Activated T-helper 1 cell treated with Interleukin-2 at 50 U/mL for 16 hours (primary cell): ENCODE data around the gene CFAP54.

Experiments
- DNase-seq: peaks from one replicate; pipeline ENCODE4 v3.0.0-alpha.2; 2020; ENCODE audit warnings: low read depth

Gene CFAP54

DNA sequence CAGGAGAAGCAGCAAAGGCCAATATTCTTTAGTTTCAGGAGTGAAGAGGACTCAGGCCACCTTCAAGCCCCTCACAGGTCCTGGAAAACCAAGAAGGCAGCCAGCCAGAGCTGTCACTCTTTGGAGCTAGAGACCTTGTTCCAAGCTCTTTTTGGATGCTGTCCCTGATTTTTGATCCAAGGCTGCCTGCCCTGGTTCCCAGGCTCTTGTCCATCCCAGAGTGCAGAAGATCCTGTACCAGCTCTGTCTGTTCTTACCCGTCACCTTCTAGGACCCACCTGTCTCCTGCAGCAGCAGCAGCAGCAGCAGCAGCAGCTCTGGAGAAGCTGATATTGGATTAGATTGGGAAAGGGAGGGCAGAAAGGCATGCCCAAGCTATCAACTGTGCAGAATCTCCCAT is 260.6 kb downstream of the CFAP54 start:
- DNase-seq = no peak

DNA sequence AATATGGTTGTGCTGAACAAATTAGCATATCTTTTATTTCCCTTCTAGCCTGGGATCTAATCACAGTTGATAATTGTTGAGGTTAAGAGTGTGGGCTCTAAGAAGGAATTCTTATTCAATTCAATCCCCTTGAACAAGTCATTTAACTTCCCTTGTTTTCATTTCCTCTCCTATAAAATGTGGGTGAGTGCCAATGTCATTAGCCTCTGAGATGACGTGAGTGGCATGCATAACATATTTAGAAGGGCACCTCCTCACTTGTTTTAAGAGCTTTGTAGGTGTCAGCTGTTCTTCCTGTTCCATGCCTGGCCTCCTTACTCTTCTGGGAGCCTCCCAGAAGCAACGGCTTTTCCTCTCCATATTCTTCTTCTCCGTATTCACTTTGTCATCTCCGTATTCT is 262.2 kb downstream of the CFAP54 start:
- DNase-seq = no peak

DNA sequence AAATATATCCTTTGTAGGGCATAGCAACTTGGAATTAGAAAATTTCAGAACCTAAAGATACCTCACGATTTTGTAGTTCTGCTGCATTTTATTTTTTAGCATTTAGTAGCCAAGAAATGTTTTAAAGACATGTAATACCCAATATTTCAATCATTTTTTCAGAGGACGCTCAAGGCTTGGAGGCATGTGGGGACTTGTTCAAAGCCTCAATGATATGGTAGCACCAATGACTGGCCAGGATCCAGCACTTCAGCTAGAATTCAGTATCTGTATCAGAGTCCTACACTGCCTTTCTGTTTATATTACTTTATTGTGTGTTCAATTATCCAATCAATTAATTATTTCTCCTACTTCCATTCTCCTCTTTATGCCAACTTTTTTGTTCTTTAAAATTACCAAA is 262.8 kb downstream of the CFAP54 start:
- DNase-seq = no peak

DNA sequence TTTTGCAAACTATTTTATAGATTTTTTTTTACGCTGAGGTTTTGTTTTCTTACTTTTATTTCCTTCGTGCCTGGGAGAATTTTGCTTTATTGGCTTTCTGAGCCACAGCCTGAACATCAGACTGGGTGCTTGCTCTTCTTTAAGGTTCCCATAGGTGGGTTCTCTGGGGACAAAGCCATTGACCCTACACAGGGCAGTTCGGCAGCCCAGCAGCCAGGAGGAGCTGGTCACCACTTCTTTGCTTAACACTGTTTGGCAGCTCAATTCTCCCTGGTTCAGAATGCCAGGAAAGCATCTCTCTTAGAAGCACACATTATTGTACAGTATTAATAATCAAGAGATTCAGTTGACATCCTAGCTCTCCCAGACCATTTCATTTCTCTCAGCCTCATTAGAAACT is 276.9 kb downstream of the CFAP54 start:
- no peak for DNase-seq

DNA sequence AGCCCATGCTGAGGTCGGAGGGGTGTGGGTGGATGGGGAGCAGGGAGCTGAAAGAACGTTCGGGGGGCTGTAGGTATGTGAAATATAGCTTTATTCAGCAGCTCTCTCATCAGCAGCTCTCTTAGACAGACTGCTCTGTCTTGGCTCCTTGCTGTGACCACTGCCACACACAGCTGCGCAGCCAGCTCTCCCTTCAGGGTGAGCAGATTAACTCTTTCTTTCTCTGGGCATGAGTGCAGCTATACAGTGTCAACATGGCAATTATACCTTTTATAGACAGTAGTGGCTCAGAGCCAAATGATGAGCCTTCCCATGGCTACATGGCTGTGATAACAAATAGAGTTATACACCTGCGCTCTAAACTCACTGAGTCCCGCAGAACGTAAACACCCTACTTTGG is 280.0 kb downstream of the CFAP54 start:
- no peak for DNase-seq

DNA sequence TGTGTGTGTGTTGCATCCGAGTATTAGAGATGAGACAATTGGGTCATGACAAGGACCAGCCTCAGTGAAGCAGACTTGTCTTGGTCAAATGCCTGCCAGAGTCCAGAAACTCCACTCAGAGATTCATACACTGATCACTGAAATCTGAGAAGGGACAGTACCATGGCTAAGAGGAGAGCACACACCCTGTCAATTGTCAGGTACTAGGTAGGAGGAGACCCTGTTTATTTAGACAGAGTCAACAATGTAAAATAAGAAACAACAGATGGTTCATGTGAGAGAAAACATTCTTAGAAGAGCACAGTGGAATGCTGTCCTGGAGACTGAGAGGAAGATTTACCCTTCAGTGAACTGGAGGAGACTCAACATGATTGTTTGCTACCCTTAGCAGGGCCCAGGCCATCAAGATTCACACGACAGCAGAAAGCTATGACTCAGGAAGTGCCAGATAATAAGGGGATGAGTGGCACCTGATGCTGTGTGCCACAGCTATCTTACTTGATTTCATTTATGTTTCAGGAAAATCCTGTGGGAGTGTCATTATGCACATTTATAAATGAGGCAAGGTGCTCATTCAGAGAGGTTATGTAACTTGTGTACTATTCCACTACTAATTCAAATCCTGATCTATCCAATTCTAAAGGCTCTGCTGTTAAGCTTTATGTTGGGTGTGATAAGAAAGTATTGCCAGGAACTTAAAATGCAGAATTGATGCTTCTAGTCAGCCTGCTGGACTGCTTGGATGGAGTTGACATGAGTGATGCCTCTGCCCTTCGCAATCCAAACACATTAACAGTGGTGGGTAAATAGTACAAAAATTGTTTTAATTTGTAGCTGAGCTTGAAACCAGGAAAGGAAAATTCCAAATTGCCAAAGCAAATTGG is 281.1 kb downstream of the CFAP54 start:
- DNase-seq = no peak

DNA sequence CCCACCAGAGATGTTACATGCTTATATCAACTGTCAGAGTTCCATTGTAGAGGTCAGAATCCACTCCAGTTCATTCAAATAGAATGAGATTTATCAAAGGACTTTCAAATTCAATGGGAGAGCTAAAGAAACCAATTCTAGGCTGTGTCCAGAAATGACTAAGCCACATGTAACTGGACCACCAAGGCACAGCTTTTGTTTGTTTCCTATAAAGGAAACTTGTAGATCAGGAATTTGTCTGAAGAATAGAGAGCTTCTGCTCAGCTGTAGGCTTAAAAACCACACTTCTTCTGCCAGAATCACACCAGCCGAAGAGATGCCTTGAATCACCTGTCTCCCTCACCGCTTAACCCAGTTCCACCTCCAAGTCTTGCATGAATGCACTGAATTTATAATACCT is 283.7 kb downstream of the CFAP54 start:
- DNase-seq = no peak

DNA sequence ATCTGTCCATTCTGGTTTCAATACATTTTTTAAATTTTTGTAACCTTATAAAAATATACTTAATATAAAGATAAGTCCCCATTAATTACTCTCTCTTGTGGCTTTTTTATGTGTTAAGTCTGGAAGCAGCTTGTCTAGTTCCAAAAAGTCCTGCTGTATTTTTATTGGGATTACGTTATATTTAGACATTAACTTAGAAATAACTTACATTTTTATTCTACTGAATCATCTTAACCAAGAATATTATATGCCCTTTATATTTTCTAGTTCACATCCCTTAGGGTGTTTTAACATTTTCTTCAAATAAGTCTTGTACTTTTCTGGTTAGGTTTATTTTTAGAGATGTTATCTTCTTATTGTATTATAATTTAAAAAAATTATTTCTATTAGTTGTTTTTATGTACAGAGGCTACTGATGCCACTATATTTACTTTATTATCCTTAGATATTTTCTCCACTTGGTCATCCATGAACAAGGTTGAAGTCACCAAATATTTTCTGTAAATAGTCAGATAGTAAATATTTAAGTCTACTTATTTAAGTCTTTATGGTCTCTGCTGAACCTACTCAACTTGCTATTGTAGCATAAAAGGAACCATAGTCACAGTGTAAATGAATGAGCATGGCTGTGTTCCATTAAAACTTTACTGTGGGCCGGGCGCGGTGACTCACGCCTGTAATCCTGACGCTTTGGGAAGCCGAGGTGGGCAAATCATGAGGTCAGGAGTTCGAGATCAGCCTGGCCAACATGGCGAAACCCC is 285.3 kb downstream of the CFAP54 start:
- no peak for DNase-seq

DNA sequence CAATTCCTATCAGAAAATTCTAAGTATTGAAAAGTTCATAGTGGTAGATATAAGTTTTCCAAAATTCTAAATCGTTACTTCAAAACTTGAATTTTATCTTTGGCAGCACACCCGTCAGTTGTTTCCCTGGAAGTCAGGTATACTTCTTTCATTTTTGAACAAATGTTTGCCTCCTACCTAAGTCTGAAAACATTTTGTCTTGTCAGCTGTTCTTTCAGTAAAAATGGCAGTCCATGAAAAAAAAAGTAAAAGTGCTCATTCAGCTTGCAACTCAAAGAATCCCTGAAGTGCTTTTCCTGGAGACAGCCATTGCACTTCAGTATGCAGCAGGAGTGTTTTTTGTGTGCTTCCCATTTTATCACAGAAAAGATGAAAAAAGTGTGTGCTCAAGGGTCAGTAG is 287.5 kb downstream of the CFAP54 start:
- no peak for DNase-seq

DNA sequence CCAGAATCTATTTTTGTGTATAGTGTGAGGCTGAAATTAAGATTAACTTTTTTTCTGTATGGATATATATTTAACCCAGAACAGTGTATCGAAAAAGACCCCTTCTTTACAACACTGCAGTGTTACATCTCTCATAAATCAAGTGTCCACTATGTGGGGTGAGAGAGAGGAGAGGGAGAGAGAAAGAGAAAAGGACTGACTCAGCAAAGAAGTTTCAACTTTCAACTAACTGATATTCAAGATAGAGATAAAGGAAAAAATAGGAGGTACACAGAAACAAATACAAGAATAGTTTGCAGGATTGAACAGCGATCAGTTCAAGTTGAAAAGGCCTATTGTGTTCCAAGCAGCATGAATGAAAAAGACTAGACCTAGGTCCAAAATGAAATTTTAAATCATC is 291.0 kb downstream of the CFAP54 start:
- DNase-seq = no peak

DNA sequence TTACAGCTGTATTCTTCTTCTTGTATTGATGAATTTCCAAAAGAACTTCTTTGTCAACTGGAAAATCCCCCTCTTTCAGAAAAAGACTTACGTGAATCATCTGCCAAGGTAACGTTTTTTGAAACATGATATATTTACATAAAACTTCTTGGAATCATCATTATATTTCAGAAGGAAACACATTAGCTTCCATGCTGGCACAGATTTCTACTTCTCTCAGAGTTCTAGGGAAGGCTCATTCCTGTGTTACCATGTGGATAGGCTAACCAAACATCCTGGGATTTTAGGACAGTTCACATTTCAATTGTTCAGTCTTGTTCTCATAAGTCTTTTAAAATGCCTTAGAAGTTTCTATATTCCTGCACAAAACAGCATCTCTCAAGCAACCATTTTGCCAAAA is 297.4 kb downstream of the CFAP54 start:
- no peak for DNase-seq

DNA sequence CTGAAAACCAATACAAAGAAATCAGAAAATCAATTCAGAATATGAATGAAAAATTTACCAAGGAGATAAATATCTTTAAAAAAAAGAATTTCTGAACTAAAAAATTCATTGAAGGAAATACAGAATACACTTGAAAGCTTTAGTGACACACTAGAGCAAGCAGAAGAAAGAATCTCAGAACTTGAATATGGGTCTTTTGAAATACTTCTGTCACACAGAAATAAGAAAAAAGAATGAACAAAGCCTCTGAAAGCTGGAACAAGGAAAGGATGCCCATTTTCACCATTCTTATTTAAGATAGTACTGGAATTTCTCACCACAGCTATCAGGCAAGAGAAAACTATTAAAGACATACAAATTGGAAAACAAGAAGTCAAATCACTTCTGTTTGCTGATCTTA is 314.6 kb downstream of the CFAP54 start:
- no peak for DNase-seq

DNA sequence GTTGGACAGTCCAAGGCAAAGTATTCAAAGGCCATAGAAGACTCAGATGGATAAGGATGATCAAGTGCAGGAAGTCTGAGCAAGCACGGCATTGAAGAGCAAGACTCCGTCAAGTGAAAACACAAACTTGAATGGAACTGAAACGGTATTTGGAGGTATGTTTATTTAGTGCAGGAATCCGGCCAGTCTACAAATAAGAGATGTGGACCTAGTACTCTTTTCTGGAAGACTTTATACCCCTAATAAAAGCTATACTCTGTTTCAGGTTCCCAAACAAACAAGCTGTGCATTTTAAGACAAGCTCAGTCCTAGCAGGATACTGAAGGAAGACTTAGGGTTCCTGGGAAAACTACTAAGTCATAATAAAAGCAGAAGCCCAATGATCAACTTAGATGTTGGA is 316.9 kb downstream of the CFAP54 start:
- DNase-seq = no peak

DNA sequence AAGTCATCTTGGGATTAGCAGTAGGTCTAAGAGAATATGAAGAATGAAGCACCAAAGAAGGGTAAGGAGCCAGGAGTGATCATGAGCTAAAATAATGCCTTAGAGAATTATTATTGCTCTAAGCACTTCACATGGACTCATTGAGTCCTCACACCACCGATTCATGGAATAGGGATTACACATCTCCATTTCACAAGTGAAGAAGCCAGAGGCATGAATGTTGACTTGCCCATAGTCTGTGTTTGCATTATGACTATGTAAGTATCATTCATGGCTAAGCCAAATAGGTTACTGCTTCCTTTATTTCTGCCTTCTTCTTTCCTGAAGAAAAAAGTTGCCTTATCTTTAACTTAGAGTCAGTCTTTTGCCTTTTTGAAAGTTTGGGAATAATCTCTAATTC is 318.4 kb downstream of the CFAP54 start:
- no peak for DNase-seq

DNA sequence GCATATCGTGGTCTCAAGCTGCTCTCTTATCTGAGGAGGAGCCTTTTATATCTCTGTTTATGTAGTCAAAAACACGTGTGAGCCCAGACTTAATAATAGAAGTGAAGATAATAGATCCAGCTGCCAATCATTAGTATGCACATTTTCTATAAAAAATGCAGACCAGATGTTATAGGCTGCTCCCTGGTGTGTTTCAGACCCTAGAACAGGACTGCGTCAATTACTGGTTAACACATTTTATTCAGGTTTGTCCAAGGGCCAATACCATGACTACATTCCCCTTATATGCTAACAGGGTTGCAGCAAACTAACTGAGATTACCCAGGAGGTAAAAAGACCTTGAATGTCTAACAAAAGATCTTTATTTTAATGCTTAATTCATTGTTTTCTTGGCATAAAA is 319.2 kb downstream of the CFAP54 start:
- no peak for DNase-seq

DNA sequence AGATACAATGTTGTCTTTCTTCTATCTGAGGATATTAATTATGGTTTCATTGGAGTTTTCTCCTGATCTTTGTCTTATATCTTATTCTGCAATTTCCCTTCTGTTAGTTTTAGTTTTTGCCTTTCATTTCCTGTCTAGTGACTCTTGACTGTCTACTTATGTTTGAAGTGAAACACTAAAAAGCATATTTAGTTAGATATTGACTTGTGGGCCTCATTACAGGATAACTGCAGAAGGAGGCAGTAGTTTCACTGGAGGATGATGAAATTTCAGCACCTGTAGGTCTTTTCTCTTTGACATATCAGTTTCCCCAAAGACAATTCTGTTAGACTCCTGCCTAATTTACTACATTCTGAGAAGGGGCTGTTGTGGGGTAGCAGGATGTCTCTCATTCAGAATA is 320.1 kb downstream of the CFAP54 start:
- DNase-seq = no peak

DNA sequence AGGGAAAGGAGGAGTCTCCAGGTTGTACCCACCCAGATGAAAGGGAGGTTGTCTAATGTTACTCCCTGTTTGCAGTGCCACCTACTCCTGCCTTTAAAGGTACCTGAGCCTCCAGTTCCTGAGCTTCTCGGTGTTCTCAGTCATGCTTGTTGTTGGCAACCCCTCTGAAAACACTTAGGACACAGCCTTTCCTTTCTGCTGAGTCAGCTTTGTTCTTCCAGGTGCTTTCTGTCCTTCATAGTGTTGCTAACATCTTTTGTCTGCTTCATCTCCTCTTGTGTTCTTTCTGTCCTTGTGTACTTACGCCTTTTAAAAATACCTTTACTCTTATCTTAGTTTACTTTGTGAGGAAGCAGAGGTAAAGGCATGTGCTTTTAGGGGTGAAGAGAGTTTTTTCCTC is 320.7 kb downstream of the CFAP54 start:
- no peak for DNase-seq

DNA sequence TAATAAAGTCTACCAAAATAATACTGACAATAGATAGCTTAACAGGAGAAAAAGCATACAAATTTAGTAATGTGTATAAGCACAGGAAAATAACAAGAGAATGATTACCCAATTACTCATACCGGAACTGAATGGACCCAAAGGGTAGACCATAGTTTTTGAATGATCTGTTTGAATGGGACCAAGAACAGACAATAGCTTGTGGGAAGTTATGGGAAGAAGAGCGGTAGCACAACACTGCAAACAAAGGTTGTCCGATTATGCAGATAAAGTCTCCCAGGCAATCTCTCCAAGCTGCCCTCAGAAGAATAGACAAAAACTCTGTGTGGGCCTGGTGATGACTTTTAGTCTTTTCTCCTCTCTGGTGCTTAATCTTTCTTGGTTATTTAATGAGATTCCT is 321.1 kb downstream of the CFAP54 start:
- DNase-seq = no peak

DNA sequence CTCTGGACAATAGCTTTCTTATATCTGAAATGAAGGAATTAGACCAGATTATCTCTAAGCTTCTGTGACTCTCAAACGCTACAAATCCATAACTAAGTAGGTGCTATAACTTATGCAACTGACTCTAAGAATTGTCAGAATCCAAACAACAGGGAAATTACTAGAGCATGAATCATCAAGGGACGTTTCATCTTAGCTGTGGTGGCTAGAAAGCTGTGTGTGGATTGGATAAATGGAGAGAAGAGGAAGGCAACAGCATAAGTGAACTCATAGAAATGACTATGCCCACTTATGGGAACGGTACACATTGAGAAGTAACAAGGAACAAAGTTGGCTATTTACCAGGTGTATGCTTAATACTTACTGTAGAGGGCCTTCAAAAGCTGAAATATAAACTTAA is 321.7 kb downstream of the CFAP54 start:
- DNase-seq = no peak

DNA sequence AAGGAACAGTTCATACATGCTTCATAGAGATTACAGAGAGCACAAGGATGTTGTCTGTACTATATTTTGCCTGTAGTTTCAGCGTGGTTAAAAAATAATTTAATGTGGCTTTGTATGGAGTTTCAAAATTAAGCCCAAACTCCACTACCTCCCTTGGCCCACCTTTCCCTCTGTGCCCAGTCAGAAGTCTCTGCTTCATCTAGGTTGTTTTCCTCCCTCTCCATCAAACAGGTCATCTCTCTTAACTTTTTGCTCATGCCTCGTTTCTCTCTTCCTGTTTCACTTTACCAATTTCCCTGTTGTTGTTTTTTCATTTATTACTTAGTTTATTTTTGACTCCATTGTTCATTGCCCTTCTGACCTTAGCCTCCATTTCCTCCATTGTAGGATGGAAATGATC is 322.8 kb downstream of the CFAP54 start:
- DNase-seq = no peak

DNA sequence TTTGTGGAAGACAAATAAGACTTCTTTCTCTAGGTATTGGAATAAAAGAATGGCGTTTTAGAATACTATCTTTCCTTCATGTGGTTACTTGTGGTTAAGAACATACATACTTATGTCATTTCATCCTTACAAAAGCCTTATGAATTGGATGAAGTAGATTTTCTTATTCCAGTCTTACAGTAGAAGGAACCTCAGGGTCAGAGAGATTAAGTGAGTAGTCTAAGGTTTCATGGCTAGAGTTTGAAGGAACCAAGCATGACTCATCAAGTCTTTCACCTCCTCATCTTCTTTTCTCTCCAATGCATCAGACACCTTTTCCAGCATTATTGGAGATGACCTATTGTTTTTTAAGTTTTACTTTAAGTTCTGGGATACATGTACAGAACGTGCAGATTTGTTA is 324.8 kb downstream of the CFAP54 start:
- DNase-seq = no peak

DNA sequence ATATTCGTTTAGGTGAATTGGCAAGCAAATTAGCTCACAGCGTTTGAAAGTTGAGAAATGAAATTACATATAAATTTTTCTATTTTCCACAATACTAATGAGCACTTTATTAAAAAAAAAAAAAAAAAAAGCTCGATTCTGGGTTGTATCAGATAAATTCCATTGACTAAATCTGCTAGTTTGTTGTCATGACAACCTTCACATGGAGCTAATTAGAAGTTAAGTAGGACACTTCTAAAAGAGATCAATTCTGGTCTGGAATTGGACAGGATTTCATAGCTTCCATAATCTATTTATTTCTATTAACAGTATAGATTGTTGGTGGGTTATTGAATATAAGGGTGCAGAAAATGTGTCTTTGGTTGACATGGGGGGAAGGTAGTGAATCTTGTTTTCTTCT is 332.2 kb downstream of the CFAP54 start:
- no peak for DNase-seq

DNA sequence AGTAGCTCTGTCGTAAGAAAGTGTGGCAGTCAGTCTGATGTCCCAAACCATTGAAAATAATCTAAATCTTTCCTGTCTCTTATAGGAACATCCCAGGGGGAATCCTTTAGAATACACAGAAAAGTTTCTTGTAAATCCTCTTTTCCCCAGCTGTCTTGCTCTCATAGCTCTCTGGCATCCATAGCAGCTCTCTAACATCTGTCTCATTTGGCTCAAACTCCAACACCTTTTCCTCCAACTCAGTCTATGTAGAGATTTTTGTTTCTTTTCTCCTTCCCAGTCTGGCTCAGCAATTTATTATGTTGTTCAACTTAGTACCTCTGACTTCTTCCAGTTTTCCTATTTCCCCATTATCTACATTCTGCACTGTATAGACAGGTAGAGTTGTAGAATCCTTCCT is 333.3 kb downstream of the CFAP54 start:
- DNase-seq = no peak
